KOPT-K1 (cell line): ENCODE measurements around the gene CYP2B6.
"Not testable (repeated sequence)": the region's sequence is repeated elsewhere in the genome, so short reads cannot be mapped to it uniquely, and the experiment has no call there.

ENCODE experiments used
- H3K27ac ChIP-seq: fragments of 200-600 bp; sonication (generic); 2 replicates; pipeline ENCODE4 v1.5.1; 2016; ENCODE audit warnings: antibody characterized with exemption, mild to moderate bottlenecking, low read depth, low read length; ENCODE audit not compliant: poor library complexity, severe bottlenecking
- H3K36me3 ChIP-seq: fragments of 200-600 bp; sonication (generic); 2 replicates; pipeline ENCODE4 v1.5.1; 2017; ENCODE audit warnings: antibody characterized with exemption, mild to moderate bottlenecking, low read length, moderate library complexity; ENCODE audit not compliant: insufficient read depth
- H3K9me3 ChIP-seq: fragments of 200-600 bp; sonication (generic); 2 replicates; pipeline ENCODE4 v1.5.1; 2017; ENCODE audit warnings: antibody characterized with exemption, low read length, mild to moderate bottlenecking; ENCODE audit not compliant: insufficient read depth, poor library complexity, severe bottlenecking

Gene CYP2B6

DNA sequence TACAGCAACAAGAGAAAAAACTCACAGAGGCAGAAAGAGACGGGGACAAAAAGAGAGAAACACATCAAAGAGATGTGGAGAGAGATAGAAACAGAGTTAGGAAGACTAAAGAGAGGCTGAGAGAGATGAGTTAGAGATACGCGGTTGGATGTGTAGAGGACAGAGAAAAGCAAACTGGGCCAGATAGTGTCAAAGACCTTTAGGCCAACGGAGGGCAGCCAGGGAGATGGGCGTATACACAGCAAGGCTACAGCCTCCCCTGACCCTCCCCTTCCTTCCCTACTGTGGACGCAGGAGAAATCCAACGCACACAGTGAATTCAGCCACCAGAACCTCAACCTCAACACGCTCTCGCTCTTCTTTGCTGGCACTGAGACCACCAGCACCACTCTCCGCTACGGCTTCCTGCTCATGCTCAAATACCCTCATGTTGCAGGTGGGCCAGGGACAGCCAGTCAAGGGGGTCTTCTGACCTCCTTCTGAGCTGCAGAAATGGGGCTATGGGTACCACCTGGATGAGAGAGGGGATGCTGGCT lies 18.7 kb downstream of the CYP2B6 start:
- Histone ChIP-seq H3K27ac (no peak overlapping the region), H3K36me3 (no peaks in the 10 kb centered on the region), H3K9me3 (no peaks in the 10 kb centered on the region)

DNA sequence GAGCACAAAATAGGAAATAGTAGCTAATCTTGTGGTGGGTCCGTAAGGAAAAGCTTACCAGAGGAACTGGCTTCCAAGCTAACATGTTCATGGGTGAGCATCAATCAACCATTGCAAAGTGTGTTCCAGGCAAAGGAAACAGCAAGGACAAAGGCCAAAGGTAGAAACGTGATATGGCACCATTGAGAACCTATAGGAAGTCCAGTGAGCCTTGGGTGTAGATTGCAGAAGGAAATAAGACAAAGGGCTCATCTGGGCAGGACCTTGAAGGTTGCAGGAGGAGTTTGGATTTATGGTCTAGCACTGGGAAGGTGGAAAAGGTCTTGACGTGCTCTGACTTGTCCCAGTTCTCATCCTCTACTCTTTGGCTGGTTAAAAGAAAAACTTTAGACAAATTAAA lies 22.3 kb downstream of the CYP2B6 start:
- Histone ChIP-seq H3K27ac (no peak overlapping the region), H3K9me3 (no peaks in the 10 kb centered on the region), H3K36me3 (no peaks in the 10 kb centered on the region)

DNA sequence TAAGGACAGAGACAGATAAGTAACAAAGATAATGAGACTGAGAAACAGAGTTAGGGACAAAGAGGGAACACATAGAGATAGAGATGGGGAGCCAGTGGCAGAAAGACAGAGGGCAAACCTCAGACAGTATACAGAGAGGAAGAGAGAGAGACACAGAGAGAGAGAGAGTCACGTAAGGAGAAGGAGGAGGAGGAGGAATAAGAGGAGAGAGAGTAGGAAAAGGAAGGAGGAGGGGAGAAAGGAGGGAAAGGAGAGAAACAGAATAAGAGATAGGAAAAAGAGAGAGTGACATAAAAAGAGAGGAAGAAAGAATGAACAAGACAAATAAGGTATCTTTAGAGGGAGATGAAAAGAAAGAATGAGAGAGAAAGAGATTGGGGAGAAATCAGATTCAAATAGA lies 23.6 kb downstream of the CYP2B6 start:
- Histone ChIP-seq H3K36me3 (no peaks in the 10 kb centered on the region), H3K9me3 (no peaks in the 10 kb centered on the region), H3K27ac (no peak overlapping the region)

DNA sequence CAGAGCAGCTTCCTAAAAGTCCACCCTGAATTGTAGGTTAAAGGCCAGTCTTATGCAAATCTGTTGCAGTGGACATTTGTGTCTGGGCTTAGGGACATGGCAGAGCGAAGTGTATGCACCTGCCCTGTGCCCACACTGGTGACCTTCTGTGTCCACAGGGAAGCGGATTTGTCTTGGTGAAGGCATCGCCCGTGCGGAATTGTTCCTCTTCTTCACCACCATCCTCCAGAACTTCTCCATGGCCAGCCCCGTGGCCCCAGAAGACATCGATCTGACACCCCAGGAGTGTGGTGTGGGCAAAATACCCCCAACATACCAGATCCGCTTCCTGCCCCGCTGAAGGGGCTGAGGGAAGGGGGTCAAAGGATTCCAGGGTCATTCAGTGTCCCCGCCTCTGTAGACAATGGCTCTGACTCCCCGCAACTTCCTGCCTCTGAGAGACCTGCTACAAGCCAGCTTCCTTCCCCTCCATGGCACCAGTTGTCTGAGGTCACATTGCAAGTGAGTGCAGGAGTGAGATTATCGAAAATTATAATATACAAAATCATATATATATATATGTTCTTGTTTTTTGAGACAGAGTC lies 25.5 kb downstream of the CYP2B6 start:
- H3K36me3 ChIP-seq = no peaks in the 10 kb centered on the region
- H3K9me3 ChIP-seq = no peaks in the 10 kb centered on the region
- H3K27ac ChIP-seq = no peak overlapping the region

DNA sequence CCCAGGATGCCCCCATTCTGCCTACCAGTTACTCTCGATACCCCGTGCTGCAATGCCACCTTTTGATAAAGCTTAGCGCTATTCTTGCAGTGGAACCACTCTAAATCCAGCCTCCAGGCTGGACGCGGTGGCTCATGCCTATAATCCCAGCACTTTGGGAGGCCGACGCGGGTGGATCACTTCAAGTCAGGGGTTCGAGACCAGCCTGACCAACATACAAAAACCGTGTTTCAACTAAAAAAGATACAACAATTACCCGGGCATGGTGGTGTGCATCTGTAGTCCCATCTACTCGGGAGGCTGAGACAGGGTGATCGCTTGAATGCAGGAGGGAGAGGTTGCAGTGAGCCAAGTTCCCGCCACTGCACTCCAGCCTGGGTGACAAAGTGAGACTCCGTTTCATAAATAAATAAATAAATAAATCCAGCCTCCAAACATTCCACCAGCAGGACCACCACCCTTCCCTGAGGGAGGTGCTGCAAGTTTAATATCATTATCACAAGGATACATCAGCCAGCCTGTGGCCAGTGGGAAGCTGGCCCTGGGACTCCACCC lies 27.7 kb downstream of the CYP2B6 start:
- Histone ChIP-seq H3K36me3 (no peaks in the 10 kb centered on the region), H3K27ac (no peak overlapping the region), H3K9me3 (no peaks in the 10 kb centered on the region)

DNA sequence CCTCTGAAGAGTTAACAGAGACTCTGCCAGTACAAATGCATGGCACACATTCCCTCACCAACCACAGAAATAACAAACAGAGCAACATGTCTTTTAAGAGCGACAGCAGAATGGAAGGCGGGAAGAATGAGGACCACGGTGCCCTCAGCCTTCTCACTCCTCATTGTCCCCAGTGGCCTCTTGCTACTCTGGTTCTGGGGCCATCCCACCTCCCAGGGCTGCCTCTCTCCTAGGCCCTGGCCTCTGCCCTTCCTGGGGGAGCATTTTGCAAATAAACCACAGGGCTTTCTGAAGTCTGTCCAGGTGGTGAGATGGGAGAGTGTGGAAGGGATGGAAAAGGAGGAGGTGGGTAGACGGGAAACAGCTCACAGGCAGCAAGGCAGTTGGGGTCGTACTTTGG lies 28.3 kb downstream of the CYP2B6 start:
- Histone ChIP-seq H3K36me3 (no peaks in the 10 kb centered on the region), H3K9me3 (no peaks in the 10 kb centered on the region), H3K27ac (no peak overlapping the region)

DNA sequence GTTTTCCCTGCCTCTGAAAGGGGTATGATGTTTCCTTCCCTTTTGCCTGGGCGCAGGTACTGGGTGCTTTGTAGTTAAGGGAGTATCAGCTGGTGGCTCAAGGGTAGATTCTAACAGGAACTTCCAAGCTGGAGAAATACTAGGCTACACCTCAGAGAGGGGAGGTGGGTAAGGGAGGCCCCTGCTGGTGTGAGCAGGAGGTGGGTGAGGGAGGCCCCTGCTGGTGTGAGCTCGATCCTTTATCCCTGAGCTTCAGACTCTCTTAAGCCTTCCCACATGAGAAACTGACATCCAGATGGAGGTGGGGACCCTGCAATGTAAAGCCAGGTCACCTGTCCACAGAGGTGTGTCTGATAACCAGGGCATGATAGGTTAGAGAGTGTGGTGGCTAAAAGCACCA lies 32.1 kb downstream of the CYP2B6 start:
- H3K27ac ChIP-seq = no peak overlapping the region
- no peaks in the 10 kb centered on the region for H3K9me3 ChIP-seq
- no peaks in the 10 kb centered on the region for H3K36me3 ChIP-seq

DNA sequence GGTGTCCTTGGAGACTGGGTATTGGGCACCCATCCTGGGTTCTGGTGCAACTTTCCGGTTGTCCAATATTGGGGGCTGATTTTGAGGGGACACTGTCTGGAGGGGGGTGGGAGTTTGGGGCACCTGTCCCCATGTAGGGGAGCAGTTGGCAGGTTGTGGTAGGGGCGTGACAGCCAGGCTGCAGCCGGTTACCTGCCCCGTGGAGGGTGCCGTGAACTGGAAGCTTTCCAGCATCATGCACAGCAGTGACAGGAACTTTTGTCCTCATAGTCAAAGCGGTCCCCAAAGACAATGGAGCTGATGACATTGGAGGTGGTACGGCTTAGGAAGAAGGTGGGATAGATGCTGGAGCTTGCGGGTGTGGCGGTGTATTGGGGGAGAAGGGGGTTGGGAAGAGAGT lies 34.3 kb downstream of the CYP2B6 start:
- Histone ChIP-seq H3K36me3 (no peaks in the 10 kb centered on the region), H3K9me3 (no peaks in the 10 kb centered on the region), H3K27ac (no peak overlapping the region)

DNA sequence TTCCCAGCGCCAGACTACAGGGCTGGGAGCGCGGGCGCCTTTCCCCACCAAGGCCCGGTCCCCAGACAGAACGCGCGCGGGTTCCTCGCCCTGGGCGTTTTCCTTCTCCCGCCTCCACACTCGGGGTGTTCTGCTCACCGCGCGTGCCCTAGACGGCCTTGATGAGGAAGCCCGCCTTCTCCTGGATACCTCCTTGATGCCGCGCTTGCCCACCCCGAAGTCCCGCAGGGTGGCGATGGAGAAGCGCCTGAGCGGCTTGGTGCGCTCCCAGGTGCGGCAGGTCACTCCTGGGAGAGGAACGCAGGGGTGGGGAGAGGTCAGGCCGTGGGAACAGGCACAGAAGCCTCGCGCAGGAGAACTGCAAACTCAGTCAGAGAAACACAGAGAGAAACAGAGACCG lies 34.8 kb downstream of the CYP2B6 start:
- H3K27ac ChIP-seq = no peak overlapping the region
- H3K36me3 ChIP-seq = no peaks in the 10 kb centered on the region
- H3K9me3 ChIP-seq = no peaks in the 10 kb centered on the region

DNA sequence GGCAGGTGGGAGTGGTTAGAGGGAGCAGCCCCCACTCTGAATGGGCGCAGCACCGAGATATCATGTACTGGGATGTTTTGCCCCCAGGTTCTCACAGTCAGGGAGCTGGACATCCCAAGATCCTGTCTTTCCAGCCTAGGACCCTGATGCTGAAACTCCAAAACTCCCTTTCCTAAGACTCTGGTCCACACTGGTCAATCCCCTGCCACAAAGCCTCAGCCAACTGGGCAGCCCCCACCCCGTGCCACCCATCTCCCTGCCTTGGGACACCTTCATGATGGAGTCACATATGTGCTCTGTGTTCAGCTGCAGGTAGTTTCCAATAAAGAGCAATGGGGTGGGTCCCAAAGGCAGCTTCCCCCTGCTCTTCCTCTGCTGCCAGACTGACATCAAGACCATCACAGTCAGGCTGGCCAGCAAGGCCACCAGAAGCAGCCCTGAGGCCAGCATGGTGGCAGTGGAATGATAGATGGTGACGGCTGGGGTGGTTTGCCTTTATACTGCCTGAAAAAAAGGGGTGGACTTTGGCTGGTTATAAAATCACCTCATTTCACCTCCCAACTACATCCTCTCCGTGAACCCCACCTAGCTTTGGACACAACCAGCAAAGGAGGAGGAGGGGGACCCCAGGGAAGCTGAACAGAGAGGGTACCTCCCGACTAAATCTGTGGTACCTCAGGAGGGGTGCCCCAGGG lies 36.3 kb downstream of the CYP2B6 start:
- Histone ChIP-seq H3K36me3 (no peaks in the 10 kb centered on the region), H3K27ac (no peak overlapping the region), H3K9me3 (no peaks in the 10 kb centered on the region)

DNA sequence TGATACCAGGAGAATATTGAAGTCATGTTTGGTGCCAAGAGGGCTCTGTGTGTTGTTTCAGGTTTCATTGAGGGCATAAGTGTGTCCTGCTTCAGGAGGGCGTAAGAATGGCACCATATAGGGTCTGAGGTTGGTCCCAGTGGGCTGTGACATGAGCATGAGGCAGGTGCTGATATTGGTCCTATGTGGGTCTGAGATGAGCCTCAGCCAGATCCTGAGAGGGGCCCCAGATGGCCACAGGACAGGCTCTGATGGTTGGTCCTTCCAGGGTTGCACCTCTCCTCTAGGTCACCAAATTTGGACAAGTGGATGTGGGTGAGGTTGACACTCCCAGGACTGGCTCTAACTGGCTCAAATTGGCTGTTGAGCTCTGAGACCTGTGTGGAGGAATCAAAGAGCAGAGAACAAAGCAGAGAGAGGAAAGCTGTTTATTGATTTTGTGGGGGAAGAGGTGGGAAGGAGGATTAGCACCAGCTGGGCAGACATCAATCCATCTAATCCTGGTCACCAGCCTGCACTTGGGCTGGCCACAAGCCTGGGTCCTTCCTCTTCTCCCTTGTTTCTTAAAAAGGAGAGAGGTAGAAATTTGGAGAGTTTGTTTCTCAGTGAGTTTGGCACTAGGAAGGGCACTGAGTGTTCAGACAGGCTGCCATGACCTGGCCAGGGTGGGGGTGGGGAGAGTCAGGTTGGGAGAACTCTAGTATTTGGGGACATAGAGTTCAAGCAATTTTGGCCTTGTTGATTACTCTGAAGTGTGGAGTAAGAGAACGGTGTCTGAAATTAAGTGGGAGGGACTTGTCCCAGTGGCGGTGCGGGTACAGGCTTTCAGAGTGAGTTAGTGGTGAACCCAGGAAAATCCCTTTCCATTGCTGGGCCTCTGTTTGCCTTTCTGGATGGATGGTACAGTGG lies 38.7 kb downstream of the CYP2B6 start:
- Histone ChIP-seq H3K36me3 (no peaks in the 10 kb centered on the region), H3K9me3 (no peaks in the 10 kb centered on the region), H3K27ac (no peak overlapping the region)

DNA sequence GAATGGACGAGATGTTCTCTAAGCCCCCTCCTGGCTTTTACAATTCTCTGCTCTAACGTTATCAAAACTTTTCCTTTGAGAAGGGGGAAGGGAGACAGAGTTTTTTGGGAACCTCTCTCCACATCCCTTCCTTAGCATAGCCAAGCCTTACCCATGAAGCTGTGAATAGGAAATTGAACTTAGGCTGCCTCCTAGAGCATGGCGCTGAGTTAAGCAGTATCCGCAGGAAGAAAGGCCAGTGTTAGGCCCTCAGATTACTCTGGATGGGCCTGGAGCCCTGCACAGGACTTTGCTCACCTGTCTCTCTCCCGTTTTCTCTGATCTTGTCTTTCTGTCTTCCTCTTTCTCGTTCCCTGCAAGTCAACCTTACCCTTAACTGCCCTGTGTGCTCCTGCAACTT lies 39.6 kb downstream of the CYP2B6 start:
- Histone ChIP-seq H3K9me3 (no peaks in the 10 kb centered on the region), H3K27ac (no peak overlapping the region), H3K36me3 (no peaks in the 10 kb centered on the region)

DNA sequence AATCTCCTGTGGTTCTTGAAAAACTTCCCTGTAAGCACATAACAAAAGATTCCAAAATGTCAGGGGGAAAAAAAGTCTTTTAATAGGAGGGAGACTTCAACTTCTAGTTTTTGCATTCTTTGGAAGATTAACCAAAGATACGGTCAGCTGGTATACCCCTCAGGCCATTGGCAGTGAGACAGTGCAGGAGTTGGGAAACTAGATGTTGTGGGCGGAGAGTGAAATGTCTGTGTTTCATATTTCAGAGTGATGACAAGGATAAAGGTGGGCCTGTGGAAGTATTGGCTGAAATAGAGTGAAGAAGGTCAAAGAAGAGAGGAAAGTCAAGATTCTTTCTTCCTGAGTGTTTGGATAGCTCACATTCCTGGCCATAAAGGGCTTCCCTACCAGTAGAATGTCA lies 40.8 kb downstream of the CYP2B6 start:
- H3K36me3 ChIP-seq = no peaks in the 10 kb centered on the region
- no peaks in the 10 kb centered on the region for H3K9me3 ChIP-seq
- H3K27ac ChIP-seq = no peak overlapping the region

DNA sequence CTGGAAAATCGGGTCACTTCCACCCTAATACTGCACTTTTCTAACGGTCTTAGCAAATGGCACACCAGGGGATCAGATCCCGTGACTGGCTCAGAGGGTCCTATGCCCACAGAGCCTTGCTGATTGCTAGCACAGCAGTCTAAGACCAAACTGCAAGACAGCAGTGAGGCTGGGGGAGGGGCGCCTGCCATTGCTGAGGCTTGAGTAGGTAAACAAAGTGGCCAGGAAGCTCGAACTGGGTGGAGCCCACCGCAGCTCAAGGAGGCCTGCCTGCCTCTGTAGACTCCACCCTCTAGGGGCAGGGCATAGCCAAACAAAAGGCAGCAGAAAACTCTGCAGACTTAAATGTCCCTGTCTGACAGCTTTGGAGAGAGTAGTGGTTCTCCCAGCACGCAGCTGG lies 42.2 kb downstream of the CYP2B6 start:
- H3K27ac ChIP-seq, H3K9me3 ChIP-seq, H3K36me3 ChIP-seq: not testable (repeated sequence)

DNA sequence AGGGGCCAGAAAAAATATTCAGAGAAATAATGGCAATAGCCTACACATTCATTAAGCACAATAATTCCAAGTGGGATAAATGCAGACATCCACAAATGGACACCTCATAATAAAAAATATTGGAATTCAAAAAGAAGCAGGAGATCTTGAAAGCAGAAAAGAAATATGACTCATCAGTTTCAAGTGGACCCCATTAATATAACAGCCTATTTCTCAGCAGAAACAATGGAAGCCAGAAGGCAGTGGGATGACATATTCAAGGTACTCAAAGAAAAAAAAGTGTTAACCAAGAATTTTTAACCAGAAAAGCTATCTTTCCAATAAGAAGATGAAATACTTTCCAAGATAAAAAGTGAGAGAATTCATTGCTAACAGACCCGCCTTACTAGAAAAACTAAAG lies 48.7 kb downstream of the CYP2B6 start:
- Histone ChIP-seq H3K27ac (no peak overlapping the region), H3K9me3 (no peaks in the 10 kb centered on the region), H3K36me3 (no peaks in the 10 kb centered on the region)
